ENCODE data around the gene MICAL2. TPM values are rescaled to one million over a fixed set of nuclear protein-coding genes. Genes with fewer than 3 reads are reported as not detected.
A peak's percentile ranks its signal among the peaks of the same experiment; 100 is the strongest.

MICAL2 gene
- polyA plus RNA-seq, 2 donors = 4.5 to 6.2 TPM

GRCh38 chr11:12207384-12208150 is 97.2 kb downstream of the MICAL2 start:
- no peaks in the 10 kb centered on the region for H3K27me3 ChIP-seq (ENCODE audit: control insufficient read depth in 1 of 2, insufficient read depth in 2 of 2, low read length in 2 of 2)
- WGBS, 2 donors = 82 to 88% methylated on average over 9 of the region's 9 CpGs
- H3K27ac ChIP-seq (ENCODE audit: low read depth in 2 of 2, low read length in 1 of 2) = no peak overlapping the region
- no peak overlapping the region for H3K4me3 ChIP-seq (ENCODE audit: low read depth in 1 of 2, low read length in 2 of 2)
- no peaks in the 10 kb centered on the region for H3K36me3 ChIP-seq (ENCODE audit: control insufficient read depth in 2 of 2, insufficient read depth in 2 of 2, low read length in 1 of 2)
- H3K9me3 ChIP-seq (ENCODE audit: control insufficient read depth in 2 of 2, insufficient read depth in 1 of 2, low read depth in 1 of 2, low read length in 1 of 2) = no peaks in the 10 kb centered on the region
- H3K4me1 ChIP-seq (ENCODE audit: control insufficient read depth in 2 of 2, insufficient read depth in 2 of 2, low read length in 1 of 2) = no peaks in the 10 kb centered on the region

- Histone ChIP-seq H3K4me3 (ENCODE audit: low read depth in 1 of 2, low read length in 2 of 2) (no peak overlapping the region), H3K4me1 (ENCODE audit: control insufficient read depth in 2 of 2, insufficient read depth in 2 of 2, low read length in 1 of 2) (no peaks in the 10 kb centered on the region), H3K27ac (ENCODE audit: low read depth in 2 of 2, low read length in 1 of 2) (peak overlapping the region in 1 of 2 donors; percentile 16), H3K36me3 (ENCODE audit: control insufficient read depth in 2 of 2, insufficient read depth in 2 of 2, low read length in 1 of 2) (no peaks in the 10 kb centered on the region), H3K9me3 (ENCODE audit: control insufficient read depth in 2 of 2, insufficient read depth in 1 of 2, low read depth in 1 of 2, low read length in 1 of 2) (no peaks in the 10 kb centered on the region), H3K27me3 (ENCODE audit: control insufficient read depth in 1 of 2, insufficient read depth in 2 of 2, low read length in 2 of 2) (no peaks in the 10 kb centered on the region)
- WGBS, 2 donors = 92 to 96% methylated on average over 2 of the region's 2 CpGs
These were observed 98.7 kb downstream of the MICAL2 start for GRCh38 chr11:12209096-12209495.

- no peaks in the 10 kb centered on the region for H3K4me1 ChIP-seq (ENCODE audit: control insufficient read depth in 2 of 2, insufficient read depth in 2 of 2, low read length in 1 of 2)
- H3K27ac ChIP-seq (ENCODE audit: low read depth in 2 of 2, low read length in 1 of 2) = no peak overlapping the region
- no peaks in the 10 kb centered on the region for H3K36me3 ChIP-seq (ENCODE audit: control insufficient read depth in 2 of 2, insufficient read depth in 2 of 2, low read length in 1 of 2)
These were observed 99.8 kb downstream of the MICAL2 start for GRCh38 chr11:12210200-12210599.

GRCh38 chr11:12211331-12212065 is 101.1 kb downstream of the MICAL2 start:
- H3K4me1 ChIP-seq (ENCODE audit: control insufficient read depth in 2 of 2, insufficient read depth in 2 of 2, low read length in 1 of 2) = peaks cover 2% of the 10 kb centered on the region in 2 donors
- H3K27me3 ChIP-seq (ENCODE audit: control insufficient read depth in 1 of 2, insufficient read depth in 2 of 2, low read length in 2 of 2) = no peaks in the 10 kb centered on the region
- 97 to 99% methylated on average over 7 of the region's 7 CpGs for WGBS, 2 donors
- H3K27ac ChIP-seq (ENCODE audit: low read depth in 2 of 2, low read length in 1 of 2) = no peak overlapping the region
- H3K36me3 ChIP-seq (ENCODE audit: control insufficient read depth in 2 of 2, insufficient read depth in 2 of 2, low read length in 1 of 2) = no peaks in the 10 kb centered on the region
- H3K9me3 ChIP-seq (ENCODE audit: control insufficient read depth in 2 of 2, insufficient read depth in 1 of 2, low read depth in 1 of 2, low read length in 1 of 2) = no peaks in the 10 kb centered on the region
- no peak overlapping the region for H3K4me3 ChIP-seq (ENCODE audit: low read depth in 1 of 2, low read length in 2 of 2)

More at GRCh38 chr11:12210200-12210599, 99.8 kb downstream of the MICAL2 start:
- H3K4me3 ChIP-seq (ENCODE audit: low read depth in 1 of 2, low read length in 2 of 2) = no peak overlapping the region
- no peaks in the 10 kb centered on the region for H3K9me3 ChIP-seq (ENCODE audit: control insufficient read depth in 2 of 2, insufficient read depth in 1 of 2, low read depth in 1 of 2, low read length in 1 of 2)
- WGBS, 2 donors = 91 to 94% methylated on average over 4 of the region's 4 CpGs
- no peaks in the 10 kb centered on the region for H3K27me3 ChIP-seq (ENCODE audit: control insufficient read depth in 1 of 2, insufficient read depth in 2 of 2, low read length in 2 of 2)

- no peak overlapping the region for H3K27ac ChIP-seq (ENCODE audit: low read depth in 2 of 2, low read length in 1 of 2)
- 89 to 94% methylated on average over 7 of the region's 7 CpGs for WGBS, 2 donors
- peaks cover 2% of the 10 kb centered on the region in 2 donors for H3K4me1 ChIP-seq (ENCODE audit: control insufficient read depth in 2 of 2, insufficient read depth in 2 of 2, low read length in 1 of 2)
- no peaks in the 10 kb centered on the region for H3K36me3 ChIP-seq (ENCODE audit: control insufficient read depth in 2 of 2, insufficient read depth in 2 of 2, low read length in 1 of 2)
- H3K27me3 ChIP-seq (ENCODE audit: control insufficient read depth in 1 of 2, insufficient read depth in 2 of 2, low read length in 2 of 2) = no peaks in the 10 kb centered on the region
- H3K4me3 ChIP-seq (ENCODE audit: low read depth in 1 of 2, low read length in 2 of 2) = no peak overlapping the region
- no peaks in the 10 kb centered on the region for H3K9me3 ChIP-seq (ENCODE audit: control insufficient read depth in 2 of 2, insufficient read depth in 1 of 2, low read depth in 1 of 2, low read length in 1 of 2)
These were observed 101.9 kb downstream of the MICAL2 start for GRCh38 chr11:12212174-12212820.

GRCh38 chr11:12212821-12213185 is 102.4 kb downstream of the MICAL2 start:
- Histone ChIP-seq H3K27ac (ENCODE audit: low read depth in 2 of 2, low read length in 1 of 2) (no peak overlapping the region), H3K9me3 (ENCODE audit: control insufficient read depth in 2 of 2, insufficient read depth in 1 of 2, low read depth in 1 of 2, low read length in 1 of 2) (no peaks in the 10 kb centered on the region), H3K4me1 (ENCODE audit: control insufficient read depth in 2 of 2, insufficient read depth in 2 of 2, low read length in 1 of 2) (peaks cover 2% of the 10 kb centered on the region in 2 donors), H3K27me3 (ENCODE audit: control insufficient read depth in 1 of 2, insufficient read depth in 2 of 2, low read length in 2 of 2) (no peaks in the 10 kb centered on the region), H3K4me3 (ENCODE audit: low read depth in 1 of 2, low read length in 2 of 2) (no peak overlapping the region), H3K36me3 (ENCODE audit: control insufficient read depth in 2 of 2, insufficient read depth in 2 of 2, low read length in 1 of 2) (no peaks in the 10 kb centered on the region)
- 91 to 93% methylated on average over 5 of the region's 5 CpGs for WGBS, 2 donors

GRCh38 chr11:12213883-12214282 is 103.5 kb downstream of the MICAL2 start:
- Histone ChIP-seq H3K36me3 (ENCODE audit: control insufficient read depth in 2 of 2, insufficient read depth in 2 of 2, low read length in 1 of 2) (no peaks in the 10 kb centered on the region), H3K27me3 (ENCODE audit: control insufficient read depth in 1 of 2, insufficient read depth in 2 of 2, low read length in 2 of 2) (no peaks in the 10 kb centered on the region), H3K4me3 (ENCODE audit: low read depth in 1 of 2, low read length in 2 of 2) (no peak overlapping the region), H3K9me3 (ENCODE audit: control insufficient read depth in 2 of 2, insufficient read depth in 1 of 2, low read depth in 1 of 2, low read length in 1 of 2) (no peaks in the 10 kb centered on the region), H3K27ac (ENCODE audit: low read depth in 2 of 2, low read length in 1 of 2) (no peak overlapping the region), H3K4me1 (ENCODE audit: control insufficient read depth in 2 of 2, insufficient read depth in 2 of 2, low read length in 1 of 2) (peaks cover 2% of the 10 kb centered on the region in 2 donors)
- WGBS, 2 donors = 44 to 66% methylated on average over 5 of the region's 5 CpGs

GRCh38 chr11:12214751-12215150 is 104.4 kb downstream of the MICAL2 start:
- Histone ChIP-seq H3K4me3 (ENCODE audit: low read depth in 1 of 2, low read length in 2 of 2) (no peak overlapping the region), H3K9me3 (ENCODE audit: control insufficient read depth in 2 of 2, insufficient read depth in 1 of 2, low read depth in 1 of 2, low read length in 1 of 2) (no peaks in the 10 kb centered on the region), H3K27me3 (ENCODE audit: control insufficient read depth in 1 of 2, insufficient read depth in 2 of 2, low read length in 2 of 2) (no peaks in the 10 kb centered on the region), H3K27ac (ENCODE audit: low read depth in 2 of 2, low read length in 1 of 2) (no peak overlapping the region), H3K36me3 (ENCODE audit: control insufficient read depth in 2 of 2, insufficient read depth in 2 of 2, low read length in 1 of 2) (no peaks in the 10 kb centered on the region), H3K4me1 (ENCODE audit: control insufficient read depth in 2 of 2, insufficient read depth in 2 of 2, low read length in 1 of 2) (peaks cover 2% of the 10 kb centered on the region in 2 donors)

- H3K36me3 ChIP-seq (ENCODE audit: control insufficient read depth in 2 of 2, insufficient read depth in 2 of 2, low read length in 1 of 2) = no peaks in the 10 kb centered on the region
- peak overlapping the region in 1 of 2 donors; percentile 13 for H3K27ac ChIP-seq (ENCODE audit: low read depth in 2 of 2, low read length in 1 of 2)
- no peaks in the 10 kb centered on the region for H3K9me3 ChIP-seq (ENCODE audit: control insufficient read depth in 2 of 2, insufficient read depth in 1 of 2, low read depth in 1 of 2, low read length in 1 of 2)
- no peaks in the 10 kb centered on the region for H3K27me3 ChIP-seq (ENCODE audit: control insufficient read depth in 1 of 2, insufficient read depth in 2 of 2, low read length in 2 of 2)
- WGBS, 2 donors = 72 to 80% methylated on average over 9 of the region's 9 CpGs
- peaks cover 2% of the 10 kb centered on the region in 2 donors for H3K4me1 ChIP-seq (ENCODE audit: control insufficient read depth in 2 of 2, insufficient read depth in 2 of 2, low read length in 1 of 2)
- H3K4me3 ChIP-seq (ENCODE audit: low read depth in 1 of 2, low read length in 2 of 2) = no peak overlapping the region
These were observed 104.8 kb downstream of the MICAL2 start for GRCh38 chr11:12215181-12215593.
